Skin epidermis (tissue), 12 donors: ENCODE results near the gene RSRC2.
"Not testable (repeated sequence)": the region's sequence is repeated elsewhere in the genome, so short reads cannot be mapped to it uniquely, and the experiment has no call there.

ENCODE experiments used
- H3K27ac ChIP-seq, 21 experiments: fragments of 200-600 bp; sonication (generic) in 11 of 21; one replicate each; pipeline ENCODE4 v1.5.0; 2020; ENCODE audit warnings: mild to moderate bottlenecking in 3 of 21, inconsistent platforms in 2 of 21, moderate library complexity in 2 of 21
- H3K4me3 ChIP-seq, 7 experiments: fragments of 200-600 bp; sonication (generic) in 2 of 7; one replicate each; pipeline ENCODE4 v1.5.0; 2020; ENCODE audit warnings: inconsistent platforms in 2 of 7, mild to moderate bottlenecking in 2 of 7, moderate library complexity in 1 of 7

The RSRC2 gene

GRCh38 chr12:122520676-122521075 lies 6.1 kb downstream of the RSRC2 start:
- H3K4me3 ChIP-seq, result no peak overlapping the region
- H3K27ac ChIP-seq, result no peak overlapping the region

- no peak overlapping the region for H3K4me3 ChIP-seq
- no peak overlapping the region for H3K27ac ChIP-seq
These were observed 7.3 kb downstream of the RSRC2 start for GRCh38 chr12:122519418-122519817.

- no peak overlapping the region for H3K4me3 ChIP-seq
- H3K27ac ChIP-seq, result no peak overlapping the region
These were observed 7.8 kb downstream of the RSRC2 start for GRCh38 chr12:122518908-122519307.

- Histone ChIP-seq H3K4me3 (no peak overlapping the region), H3K27ac (no peak overlapping the region)
These were observed 8.9 kb downstream of the RSRC2 start for GRCh38 chr12:122517877-122518276.

- Histone ChIP-seq H3K27ac (no peak overlapping the region), H3K4me3 (no peak overlapping the region)
These were observed 10.0 kb downstream of the RSRC2 start for GRCh38 chr12:122516544-122517361.

- no peak overlapping the region for H3K4me3 ChIP-seq
- H3K27ac ChIP-seq, result no peak overlapping the region
These were observed 11.5 kb downstream of the RSRC2 start for GRCh38 chr12:122515275-122515674.

GRCh38 chr12:122513660-122514059 lies 13.1 kb downstream of the RSRC2 start:
- Histone ChIP-seq H3K4me3 (no peak overlapping the region), H3K27ac (no peak overlapping the region)

GRCh38 chr12:122513028-122513427 lies 13.7 kb downstream of the RSRC2 start:
- not testable (repeated sequence) for H3K4me3 ChIP-seq, H3K27ac ChIP-seq

- H3K27ac ChIP-seq, result no peak overlapping the region
- no peak overlapping the region for H3K4me3 ChIP-seq
These were observed 18.6 kb downstream of the RSRC2 start for GRCh38 chr12:122508163-122508562.

- no peak overlapping the region for H3K27ac ChIP-seq
- H3K4me3 ChIP-seq, result no peak overlapping the region
These were observed 20.3 kb downstream of the RSRC2 start for GRCh38 chr12:122506393-122506938.

- H3K4me3 ChIP-seq, result no peak overlapping the region
These were observed 21.2 kb downstream of the RSRC2 start for GRCh38 chr12:122505419-122506051.

GRCh38 chr12:122503783-122504590 lies 22.7 kb downstream of the RSRC2 start:
- no peak overlapping the region for H3K4me3 ChIP-seq
- H3K27ac ChIP-seq, result no peak overlapping the region

More at GRCh38 chr12:122505419-122506051, 21.2 kb downstream of the RSRC2 start:
- H3K27ac ChIP-seq, result no peak overlapping the region

- Histone ChIP-seq H3K4me3 (no peak overlapping the region), H3K27ac (no peak overlapping the region)
These were observed 23.5 kb downstream of the RSRC2 start for GRCh38 chr12:122503147-122503751.

- peak overlapping the region in 18 of 21 experiments; percentile 24 to 99 (median 98) for H3K27ac ChIP-seq
- H3K4me3 ChIP-seq, result peak overlapping the region; percentile 61 to 85 (median 78)
These were observed 25.2 kb downstream of the RSRC2 start for GRCh38 chr12:122501489-122501989.

GRCh38 chr12:122500685-122501488 lies 25.8 kb downstream of the RSRC2 start, which contains the start of gene ZCCHC8:
TSS of gene ZCCHC8 (minus strand) at chr12:122500932. CDS start at chr12:122500840, 92 bp downstream.
- peak within 1 kb of the TSS; percentile 74 to 99 (median 98) for H3K27ac ChIP-seq

GRCh38 chr12:122499991-122500684 lies 26.6 kb downstream of the RSRC2 start:
- H3K27ac ChIP-seq, result peak overlapping the region; percentile 74 to 99 (median 98)

More at GRCh38 chr12:122500685-122501488, 25.8 kb downstream of the RSRC2 start, which contains the start of gene ZCCHC8:
- peak within 1 kb of the TSS; percentile 61 to 85 (median 78) for H3K4me3 ChIP-seq

GRCh38 chr12:122495258-122495657 lies 31.5 kb downstream of the RSRC2 start:
- Histone ChIP-seq H3K4me3 (no peak overlapping the region), H3K27ac (no peak overlapping the region)

More at GRCh38 chr12:122499991-122500684, 26.6 kb downstream of the RSRC2 start:
- peak overlapping the region; percentile 61 to 85 (median 78) for H3K4me3 ChIP-seq

- H3K27ac ChIP-seq, H3K4me3 ChIP-seq: not testable (repeated sequence)
These were observed 33.5 kb downstream of the RSRC2 start for GRCh38 chr12:122493222-122493621.
